Central memory CD8-positive, alpha-beta T cell (primary cell): ENCODE data around the gene LCP2.
A peak's percentile ranks its signal among the peaks of the same experiment; 100 is the strongest.

Experiments
- ATAC-seq: fragments of 150-1000 bp; cut with Tn5 transposase; replicated peaks from 2 replicates; pipeline ENCODE4 v1.10.0; 2022; ENCODE audit warnings: mild to moderate bottlenecking, moderate FRiP score, moderate number of reproducible peaks; ENCODE audit not compliant: poor library complexity, severe bottlenecking; ENCODE audit errors: extremely low read depth
- DNase-seq, 2 donors: peaks; one replicate each; pipeline ENCODE4 v3.0.0; 2021; ENCODE audit warnings: low spot score in 2 of 2
- H3K27ac Mint-ChIP-seq: one replicate; pipeline ENCODE4 v1.8.0; 2022; ENCODE audit warnings: low read depth, mild to moderate bottlenecking, moderate library complexity, mixed read lengths
- H3K27me3 Mint-ChIP-seq: one replicate; pipeline ENCODE4 v1.8.0; 2022; ENCODE audit warnings: mixed read lengths
- H3K36me3 Mint-ChIP-seq: one replicate; pipeline ENCODE4 v1.8.0; 2022; ENCODE audit warnings: mild to moderate bottlenecking, moderate library complexity, mixed read lengths; ENCODE audit not compliant: insufficient read depth
- H3K4me1 Mint-ChIP-seq: one replicate; pipeline ENCODE4 v1.8.0; 2022; ENCODE audit warnings: mixed read lengths
- H3K4me3 Mint-ChIP-seq: one replicate; pipeline ENCODE4 v1.8.0; 2022; ENCODE audit warnings: mild to moderate bottlenecking, moderate library complexity, mixed read lengths
- H3K9me3 Mint-ChIP-seq: one replicate; pipeline ENCODE4 v1.8.0; 2022; ENCODE audit warnings: mixed read lengths

LCP2 gene

DNA sequence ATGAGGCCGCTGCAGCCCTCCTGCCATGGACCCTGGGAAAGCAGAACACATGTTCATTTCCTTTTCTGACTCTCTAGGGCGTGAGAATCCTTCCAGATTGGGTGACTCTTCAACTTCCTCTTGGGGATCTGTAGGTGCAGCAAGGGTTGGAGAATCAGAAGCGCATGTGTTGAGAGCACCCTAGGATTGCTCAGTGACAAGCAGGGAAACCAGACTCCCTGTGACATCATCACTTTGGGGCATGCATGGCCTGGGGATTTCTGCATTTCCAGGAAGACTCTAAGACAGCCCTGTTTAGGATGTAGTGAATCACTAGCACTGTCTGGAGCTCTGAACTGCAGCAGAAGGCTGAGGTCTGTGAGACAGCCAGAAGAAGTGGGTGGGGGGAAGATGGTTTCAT is 15.1 kb upstream of the LCP2 start:
- DNase-seq (no peak), ATAC-seq (peak; percentile 87)
- no peaks in the 10 kb centered on the region for H3K27me3 Mint-ChIP-seq
- peaks cover 33% of the 10 kb centered on the region for H3K4me1 Mint-ChIP-seq
- no peaks in the 10 kb centered on the region for H3K36me3 Mint-ChIP-seq
- peak overlapping the region; percentile 60 for H3K4me3 Mint-ChIP-seq
- peak overlapping the region; percentile 77 for H3K27ac Mint-ChIP-seq
- no peaks in the 10 kb centered on the region for H3K9me3 Mint-ChIP-seq

DNA sequence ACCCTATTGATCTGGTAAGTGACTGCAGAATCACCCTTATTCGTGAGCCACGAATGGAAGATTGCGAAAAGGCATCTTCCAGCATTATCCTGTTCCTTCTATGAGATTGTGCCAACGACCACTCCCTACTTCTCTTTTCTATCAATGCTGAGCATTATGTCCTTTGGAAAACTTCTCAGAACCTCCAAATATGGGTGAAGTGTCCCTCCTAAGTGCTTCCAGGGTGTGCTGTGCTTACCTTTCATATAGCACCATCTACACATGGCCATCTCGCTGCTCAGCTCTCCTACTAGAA is 14.7 kb upstream of the LCP2 start:
- ATAC-seq (no peak), DNase-seq (no peak)
- Mint-ChIP-seq H3K36me3 (no peaks in the 10 kb centered on the region), H3K4me1 (peaks cover 33% of the 10 kb centered on the region), H3K27ac (peak overlapping the region; percentile 77), H3K9me3 (no peaks in the 10 kb centered on the region), H3K27me3 (no peaks in the 10 kb centered on the region), H3K4me3 (peak overlapping the region; percentile 60)

DNA sequence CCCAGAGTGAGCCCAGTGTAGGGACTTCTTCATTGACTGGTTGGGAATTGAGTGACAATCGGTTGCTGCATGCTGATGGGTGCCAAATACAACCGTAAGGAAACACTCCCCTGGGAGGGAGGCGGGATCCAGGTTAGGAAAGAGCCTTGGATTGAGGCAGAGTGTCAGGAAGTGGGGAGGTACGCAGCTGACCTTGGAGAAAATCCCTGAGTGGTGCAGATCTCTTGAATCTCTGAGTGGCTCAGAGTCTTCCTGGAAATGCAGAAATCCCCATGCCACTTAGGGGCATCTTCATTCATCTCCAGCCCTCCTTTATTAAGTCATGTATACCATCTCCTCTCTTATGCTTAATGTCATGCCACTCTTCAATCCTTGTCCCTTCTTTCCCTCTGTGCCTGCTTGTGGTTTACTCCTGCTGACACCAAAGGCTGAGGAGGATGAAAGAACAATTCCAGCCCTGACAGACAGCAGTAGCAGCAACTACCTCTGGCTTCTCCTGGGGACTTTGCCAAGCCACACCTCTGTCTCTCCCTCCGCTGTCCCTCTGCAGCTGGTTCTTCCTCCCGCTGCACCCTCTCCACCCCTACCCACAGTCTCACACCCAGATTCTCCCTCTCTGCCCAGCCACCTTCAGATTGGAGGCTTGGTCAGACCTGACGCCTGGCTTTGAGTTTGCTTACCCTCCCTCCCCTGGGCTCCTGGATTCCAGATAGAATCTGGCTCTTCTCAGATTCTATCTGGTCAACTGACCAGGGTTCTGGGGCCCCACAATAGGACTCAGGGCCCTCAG is 14.1 kb upstream of the LCP2 start:
- peak overlapping the region; percentile 60 for H3K4me3 Mint-ChIP-seq
- H3K27me3 Mint-ChIP-seq, result no peaks in the 10 kb centered on the region
- DNase-seq, result no peak
- no peaks in the 10 kb centered on the region for H3K36me3 Mint-ChIP-seq
- no peaks in the 10 kb centered on the region for H3K9me3 Mint-ChIP-seq
- H3K4me1 Mint-ChIP-seq, result peaks cover 38% of the 10 kb centered on the region
- peak overlapping the region; percentile 77 for H3K27ac Mint-ChIP-seq
- ATAC-seq, result no peak

DNA sequence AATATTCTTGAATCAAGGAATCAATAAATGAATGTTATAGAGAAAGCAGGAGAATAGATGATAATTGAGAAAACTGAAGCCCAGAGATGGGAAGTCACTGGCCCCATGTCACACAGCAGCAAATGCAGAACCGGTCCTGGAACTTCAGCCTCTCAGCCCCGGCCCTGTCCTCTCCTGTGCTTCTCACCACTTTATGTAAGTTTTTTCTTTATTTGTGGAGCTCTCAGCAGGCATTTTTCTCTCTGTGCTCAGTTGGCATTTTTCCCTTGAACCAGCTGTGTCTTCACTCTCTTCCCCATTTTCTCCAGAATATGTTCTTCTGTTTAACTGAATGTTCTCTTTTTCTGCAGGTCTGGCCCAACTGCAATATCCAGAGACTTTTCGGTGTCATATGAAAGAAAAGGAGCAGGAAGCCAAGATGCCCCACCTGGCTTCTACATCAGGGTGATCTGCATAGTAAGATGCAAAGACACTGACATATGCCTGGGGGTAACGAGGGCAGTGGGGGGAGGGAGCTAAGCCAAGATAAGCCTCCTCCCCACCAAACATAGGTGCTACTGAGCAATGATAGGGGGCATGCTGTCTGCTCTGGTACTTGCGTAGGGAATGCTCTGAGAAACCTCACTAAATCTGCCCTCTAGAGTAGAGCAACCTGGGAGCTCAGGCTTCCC is 12.8 kb upstream of the LCP2 start:
- no peaks in the 10 kb centered on the region for H3K36me3 Mint-ChIP-seq
- no peak for ATAC-seq
- no peak overlapping the region for H3K4me3 Mint-ChIP-seq
- H3K27ac Mint-ChIP-seq, result no peak overlapping the region
- H3K27me3 Mint-ChIP-seq, result no peaks in the 10 kb centered on the region
- no peaks in the 10 kb centered on the region for H3K9me3 Mint-ChIP-seq
- H3K4me1 Mint-ChIP-seq, result peaks cover 40% of the 10 kb centered on the region
- no peak for DNase-seq

DNA sequence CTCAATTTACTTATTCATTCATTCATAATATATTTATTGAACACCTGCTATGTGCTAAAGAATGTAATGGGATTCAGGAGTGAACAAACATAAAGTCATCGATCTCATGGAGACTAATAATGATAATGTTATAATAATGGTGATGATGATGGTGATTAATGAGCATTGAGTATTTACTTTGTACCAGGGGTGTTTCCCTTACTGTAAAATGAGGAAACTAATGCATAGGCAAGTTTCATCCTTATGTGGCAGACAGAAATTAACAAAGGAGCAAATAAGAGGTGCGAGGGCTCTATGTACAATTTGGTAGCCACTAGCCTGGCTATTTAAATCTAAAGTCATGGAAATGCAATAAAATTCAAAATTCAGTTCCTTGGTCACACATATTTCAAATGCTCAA is 11.1 kb upstream of the LCP2 start:
- H3K9me3 Mint-ChIP-seq, result no peaks in the 10 kb centered on the region
- ATAC-seq (no peak), DNase-seq (no peak)

DNA sequence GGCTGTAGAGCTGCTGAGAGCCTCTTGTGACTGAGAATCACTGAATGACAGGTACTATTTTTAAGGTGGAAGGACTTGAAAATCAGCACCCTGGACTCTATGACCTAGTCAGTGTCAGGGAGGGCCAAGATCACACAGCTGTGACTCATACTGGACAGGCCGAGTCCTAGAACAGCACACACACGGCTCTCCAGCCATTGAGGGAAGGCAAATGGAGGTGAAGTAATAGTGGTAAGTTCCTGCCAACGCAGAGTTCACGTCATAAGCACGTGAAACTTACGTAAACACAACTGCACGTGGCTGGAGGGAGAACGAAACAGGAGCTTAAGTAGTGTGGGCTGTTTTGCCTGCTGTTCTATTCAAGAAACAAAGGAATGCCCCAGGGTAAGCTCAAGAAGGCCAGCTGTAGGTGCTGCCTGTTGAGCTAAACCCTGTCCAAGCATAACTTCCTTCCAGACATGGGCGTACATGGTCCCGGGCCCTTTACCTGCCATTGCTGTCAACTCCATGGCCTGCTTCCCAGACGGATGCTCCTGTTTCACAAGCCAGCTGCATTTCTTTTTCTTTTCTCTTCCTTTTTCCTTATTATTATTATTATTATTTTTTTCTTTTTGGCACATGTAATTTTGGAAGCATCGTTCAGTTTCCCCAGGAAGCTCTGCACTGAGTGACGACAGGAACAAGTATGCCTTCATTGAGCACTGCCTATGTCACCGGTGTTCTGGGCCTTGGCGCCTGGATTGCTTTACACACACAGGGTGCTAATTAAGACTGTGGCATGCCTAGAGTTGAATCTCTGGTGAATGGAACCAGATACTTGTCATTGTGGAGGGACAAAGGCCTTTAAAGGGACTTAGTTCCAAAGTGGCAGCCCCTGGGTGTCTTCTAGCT is 10.2 kb upstream of the LCP2 start:
- H3K27me3 Mint-ChIP-seq, result no peaks in the 10 kb centered on the region
- ATAC-seq, result no peak
- no peak overlapping the region for H3K4me3 Mint-ChIP-seq
- H3K36me3 Mint-ChIP-seq, result peaks cover 4% of the 10 kb centered on the region
- no peak overlapping the region for H3K27ac Mint-ChIP-seq
- H3K9me3 Mint-ChIP-seq, result no peaks in the 10 kb centered on the region
- DNase-seq, result no peak
- peaks cover 54% of the 10 kb centered on the region for H3K4me1 Mint-ChIP-seq

More for the DNA sequence above, 11.1 kb upstream of the LCP2 start:
- H3K4me3 Mint-ChIP-seq, result no peak overlapping the region
- H3K27me3 Mint-ChIP-seq, result no peaks in the 10 kb centered on the region
- no peaks in the 10 kb centered on the region for H3K36me3 Mint-ChIP-seq
- no peak overlapping the region for H3K27ac Mint-ChIP-seq
- H3K4me1 Mint-ChIP-seq, result peaks cover 48% of the 10 kb centered on the region

DNA sequence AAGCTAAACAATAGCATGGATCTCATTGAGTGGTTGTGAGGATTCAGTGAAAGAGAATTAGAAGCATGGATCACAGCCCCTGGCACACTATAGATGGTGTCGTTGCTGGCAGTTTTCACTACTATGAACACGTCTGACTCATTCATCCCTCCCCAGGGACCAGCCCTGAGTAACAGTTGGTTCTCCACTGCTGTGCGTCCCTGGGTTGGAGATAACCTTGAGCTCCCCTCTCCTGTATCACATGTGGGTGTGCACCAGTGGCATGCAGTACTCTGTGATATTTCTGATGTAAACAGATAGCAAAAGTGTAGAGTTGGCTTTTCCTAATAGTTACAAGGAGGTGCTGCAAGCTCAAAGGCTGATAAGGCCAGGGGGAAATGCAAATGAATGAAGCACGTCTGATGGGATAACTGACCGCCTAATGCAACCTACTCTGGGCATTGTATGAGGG is 8.8 kb upstream of the LCP2 start:
- peaks cover 54% of the 10 kb centered on the region for H3K4me1 Mint-ChIP-seq
- DNase-seq, result no peak
- H3K4me3 Mint-ChIP-seq, result no peak overlapping the region
- no peak overlapping the region for H3K27ac Mint-ChIP-seq
- ATAC-seq, result no peak
- H3K36me3 Mint-ChIP-seq, result peaks cover 4% of the 10 kb centered on the region
- no peaks in the 10 kb centered on the region for H3K9me3 Mint-ChIP-seq
- H3K27me3 Mint-ChIP-seq, result no peaks in the 10 kb centered on the region

DNA sequence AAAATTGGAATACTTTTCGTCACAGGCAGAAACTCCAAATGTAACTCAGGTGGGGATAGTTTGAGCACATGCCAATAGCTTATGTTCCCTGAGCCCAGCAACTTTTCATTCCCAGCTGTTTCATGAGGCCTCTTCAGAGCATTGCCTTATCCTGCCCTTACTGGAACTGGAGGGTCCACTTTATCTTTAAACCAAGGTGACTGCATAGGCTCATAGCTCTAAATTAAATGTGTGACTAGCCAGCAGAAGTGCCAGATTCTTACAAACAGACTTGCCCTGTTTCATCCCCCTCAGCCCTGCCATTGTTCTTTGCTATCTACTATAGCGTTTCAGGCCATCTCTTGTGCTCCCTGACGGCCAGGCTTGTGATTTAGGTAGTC is 8.1 kb upstream of the LCP2 start:
- no peak overlapping the region for H3K27ac Mint-ChIP-seq
- ATAC-seq (no peak), DNase-seq (no peak)
- no peak overlapping the region for H3K4me3 Mint-ChIP-seq
- no peaks in the 10 kb centered on the region for H3K27me3 Mint-ChIP-seq
- H3K9me3 Mint-ChIP-seq, result no peaks in the 10 kb centered on the region
- H3K4me1 Mint-ChIP-seq, result peaks cover 54% of the 10 kb centered on the region
- H3K36me3 Mint-ChIP-seq, result peaks cover 4% of the 10 kb centered on the region

DNA sequence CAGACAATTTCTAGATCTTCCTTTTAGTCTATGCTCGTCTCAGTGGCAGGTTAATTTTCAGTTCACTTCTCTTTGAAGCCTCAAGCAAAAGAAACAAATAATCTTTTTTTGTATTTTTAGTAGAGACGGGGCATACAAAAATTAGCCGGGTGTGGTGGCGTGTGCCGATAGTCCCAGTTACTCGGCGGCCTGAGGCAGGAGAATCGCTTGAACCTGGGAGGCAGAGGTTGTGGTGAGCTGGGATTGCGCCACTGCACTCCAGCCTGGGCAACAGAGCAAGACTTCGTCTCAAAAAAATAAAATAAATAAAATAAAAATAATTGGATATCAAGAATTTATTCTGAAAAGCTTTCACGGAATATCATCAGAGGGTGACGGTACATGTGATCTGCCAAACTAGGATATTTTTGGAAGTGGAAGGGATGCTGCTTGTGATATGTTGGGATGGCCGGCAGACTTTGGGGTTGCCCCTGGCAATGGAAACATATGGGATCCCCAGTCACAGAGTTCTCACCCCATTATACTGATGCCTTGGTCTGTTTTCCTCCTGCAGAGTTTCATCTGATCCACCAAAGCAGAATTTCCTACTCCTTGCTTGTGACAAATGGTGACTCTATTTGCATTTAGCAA is 7.6 kb upstream of the LCP2 start:
- Mint-ChIP-seq H3K27ac (no peak overlapping the region), H3K27me3 (no peaks in the 10 kb centered on the region), H3K4me3 (no peak overlapping the region), H3K9me3 (no peaks in the 10 kb centered on the region), H3K36me3 (peaks cover 4% of the 10 kb centered on the region), H3K4me1 (peaks cover 56% of the 10 kb centered on the region)
- ATAC-seq, result no peak
- DNase-seq, result no peak

DNA sequence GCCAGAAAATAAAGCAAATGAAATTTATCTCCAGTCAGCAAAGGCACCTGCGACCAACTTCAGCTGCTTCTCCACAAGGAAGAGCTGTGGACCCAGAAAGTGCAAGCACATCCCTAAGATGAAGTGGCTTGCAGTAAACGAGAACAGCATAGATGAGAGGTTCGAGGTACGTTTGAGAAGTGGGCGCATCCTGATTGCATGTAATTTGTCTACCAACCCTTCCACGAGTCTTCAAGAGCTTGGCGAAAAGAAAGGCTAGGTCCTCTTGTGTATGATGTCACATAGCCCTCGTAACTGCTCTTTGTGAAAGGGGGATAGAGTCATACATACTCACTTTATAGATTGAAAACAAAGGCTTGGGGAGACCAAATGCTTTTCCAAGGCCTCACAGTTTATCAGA is 6.0 kb upstream of the LCP2 start:
- peak overlapping the region; percentile 79 for H3K4me3 Mint-ChIP-seq
- no peak for DNase-seq
- peak overlapping the region; percentile 89 for H3K27ac Mint-ChIP-seq
- H3K36me3 Mint-ChIP-seq, result peaks cover 4% of the 10 kb centered on the region
- H3K27me3 Mint-ChIP-seq, result no peaks in the 10 kb centered on the region
- peaks cover 57% of the 10 kb centered on the region for H3K4me1 Mint-ChIP-seq
- no peaks in the 10 kb centered on the region for H3K9me3 Mint-ChIP-seq
- ATAC-seq, result no peak

DNA sequence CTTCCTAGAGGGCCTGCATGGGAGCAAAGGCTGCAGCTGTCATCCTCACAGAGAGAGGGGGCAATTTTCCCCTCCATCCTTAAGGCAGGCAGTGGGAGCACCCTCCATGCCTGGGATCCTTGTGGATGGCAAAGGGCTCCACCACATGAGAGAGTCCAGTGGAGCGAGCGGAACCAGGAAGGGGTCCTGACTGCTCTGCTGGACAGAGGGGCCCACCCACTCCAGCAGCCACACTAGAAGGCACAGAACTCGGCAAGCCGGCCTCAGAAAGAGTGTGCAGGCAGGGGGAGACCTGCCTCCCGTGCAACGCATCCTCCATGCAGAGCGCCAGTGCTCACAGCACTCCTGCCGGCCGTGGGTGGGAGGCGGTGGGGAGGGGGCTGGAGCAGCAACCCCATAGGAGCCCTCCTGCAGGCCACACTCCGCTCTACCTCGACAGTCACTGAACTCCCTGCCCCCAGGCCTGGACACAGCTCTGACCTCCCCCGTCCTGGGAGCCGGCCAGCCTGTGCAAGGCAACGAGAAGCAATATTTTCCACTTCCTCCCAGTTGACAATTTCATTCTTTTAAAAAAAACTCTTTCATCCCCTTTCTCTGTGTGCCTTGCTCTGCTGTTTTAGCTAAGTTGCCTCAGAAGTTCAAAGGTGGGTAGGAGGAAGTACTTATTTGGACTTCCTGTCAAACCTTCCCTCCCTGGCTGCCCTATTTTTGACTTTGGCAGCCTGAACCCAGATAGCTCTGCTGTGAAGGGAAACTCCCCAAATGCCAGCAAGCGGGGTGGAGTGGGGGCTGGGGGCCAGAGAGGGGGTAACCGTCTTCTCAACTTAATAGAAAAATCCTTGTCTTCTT is 5.3 kb upstream of the LCP2 start:
- peak; percentile 96 for ATAC-seq
- Mint-ChIP-seq H3K36me3 (peaks cover 4% of the 10 kb centered on the region), H3K27ac (peak overlapping the region; percentile 89), H3K27me3 (no peaks in the 10 kb centered on the region), H3K9me3 (no peaks in the 10 kb centered on the region), H3K4me1 (peaks cover 61% of the 10 kb centered on the region), H3K4me3 (peak overlapping the region; percentile 79)
- peak; percentile 31 to 54 for DNase-seq
